Neural cell (in vitro differentiated cells): ENCODE data around the gene SH2D3A. TPM values are rescaled to one million over a fixed set of nuclear protein-coding genes. Genes with fewer than 3 reads are reported as not detected.
"Not testable (repeated sequence)": the region's sequence is repeated elsewhere in the genome, so short reads cannot be mapped to it uniquely, and the experiment has no call there.

Experiments used
- H2AFZ ChIP-seq: fragments of 200-600, 300-800 bp; sonication (generic), shearing (Covaris generic); 2 replicates; pipeline ENCODE4 v1.6.0; 2014; ENCODE audit warnings: low read depth, mild to moderate bottlenecking, antibody characterized with exemption, low read length, moderate library complexity
- H3F3A ChIP-seq: fragments of 200-600 bp; shearing (Covaris generic); 2 replicates; pipeline ENCODE4 v1.6.1; 2016; ENCODE audit warnings: mild to moderate bottlenecking, moderate library complexity, mixed read lengths, antibody characterized with exemption, low read length; ENCODE audit not compliant: insufficient read depth, poor library complexity, severe bottlenecking
- H3K27ac ChIP-seq: fragments of 200-600, 300-800 bp; sonication (generic), shearing (Covaris generic); 2 replicates; pipeline ENCODE4 v1.5.1; 2014; ENCODE audit warnings: mild to moderate bottlenecking, low read length, moderate library complexity
- H3K27me3 ChIP-seq: fragments of 300-800, 200-600 bp; sonication (generic), shearing (Covaris generic); 2 replicates; pipeline ENCODE4 v1.6.0; 2014; ENCODE audit warnings: mild to moderate bottlenecking, low read depth, low read length, moderate library complexity; ENCODE audit not compliant: insufficient read depth
- H3K36me3 ChIP-seq: fragments of 300-800, 200-600 bp; sonication (generic), shearing (Covaris generic); 2 replicates; pipeline ENCODE4 v1.5.1; 2014; ENCODE audit warnings: mild to moderate bottlenecking, antibody characterized with exemption, low read length, moderate library complexity; ENCODE audit not compliant: insufficient read depth
- H3K4me2 ChIP-seq: fragments of 300-800, 200-600 bp; sonication (generic), shearing (Covaris generic); 2 replicates; pipeline ENCODE4 v1.6.0; 2014; ENCODE audit warnings: mild to moderate bottlenecking, low read length
- H3K4me3 ChIP-seq: fragments of 300-800, 200-600 bp; sonication (generic), shearing (Covaris generic); 2 replicates; pipeline ENCODE4 v1.5.1; 2014; ENCODE audit warnings: mild to moderate bottlenecking, low read length, moderate library complexity
- H3K79me2 ChIP-seq: fragments of 200-600 bp; shearing (Covaris generic); replicated peaks from 2 replicates; pipeline ENCODE4 v1.6.0; 2014; ENCODE audit warnings: mild to moderate bottlenecking, low read length, moderate library complexity; ENCODE audit not compliant: insufficient read depth
- H3K9ac ChIP-seq: fragments of 300-800, 200-600 bp; sonication (generic), shearing (Covaris generic); 2 replicates; pipeline ENCODE4 v1.6.1; 2016; ENCODE audit warnings: mild to moderate bottlenecking, low read length, mixed read lengths
- H3K9me2 ChIP-seq: fragments of 200-600 bp; shearing (Covaris generic); 2 replicates; pipeline ENCODE4 v1.6.1; 2016; ENCODE audit warnings: mild to moderate bottlenecking, low read length, mixed read lengths; ENCODE audit not compliant: insufficient read depth
- H3K9me3 ChIP-seq: fragments of 200-600, 300-800 bp; sonication (generic), shearing (Covaris generic); 2 replicates; pipeline ENCODE4 v1.6.1; 2016; ENCODE audit warnings: mild to moderate bottlenecking, mixed run types, low read length, moderate library complexity, mixed read lengths
- H4K20me1 ChIP-seq: fragments of 200-600 bp; shearing (Covaris generic); 2 replicates; pipeline ENCODE4 v1.6.1; 2016; ENCODE audit warnings: mild to moderate bottlenecking, mixed run types; ENCODE audit not compliant: insufficient read depth
- EP300 ChIP-seq: fragments of 450-650 bp; conservative IDR thresholded peaks from 2 replicates; pipeline ENCODE4 v1.6.1; 2014; ENCODE audit warnings: antibody characterized with exemption, mild to moderate bottlenecking, moderate library complexity; ENCODE audit not compliant: poor library complexity, severe bottlenecking
- EZH2 ChIP-seq: fragments of 200-600, 300-800 bp; shearing (Covaris generic), sonication (generic); IDR thresholded peaks from 2 replicates; pipeline ENCODE4 v1.6.1; 2014; ENCODE audit warnings: antibody characterized with exemption, low read length, borderline replicate concordance, mild to moderate bottlenecking; ENCODE audit not compliant: insufficient read depth, poor library complexity, severe bottlenecking
- MXI1 ChIP-seq: fragments of 450-650 bp; conservative IDR thresholded peaks from 2 replicates; pipeline ENCODE4 v1.6.1; 2014; ENCODE audit warnings: antibody characterized with exemption, mild to moderate bottlenecking; ENCODE audit not compliant: poor library complexity, severe bottlenecking
- POLR2AphosphoS5 ChIP-seq: IDR thresholded peaks from 2 replicates; pipeline ENCODE4 v1.6.1; 2012
- RAD21 ChIP-seq: fragments of 450-650 bp; conservative IDR thresholded peaks from 2 replicates; pipeline ENCODE4 v1.6.1; 2014; ENCODE audit warnings: antibody characterized with exemption, mild to moderate bottlenecking, moderate library complexity
- SMC3 ChIP-seq: fragments of 450-650 bp; conservative IDR thresholded peaks from 2 replicates; pipeline ENCODE4 v1.6.1; 2014; ENCODE audit warnings: antibody characterized with exemption, mild to moderate bottlenecking, moderate library complexity; ENCODE audit not compliant: poor library complexity
- TAF1 ChIP-seq: IDR thresholded peaks from 2 replicates; pipeline ENCODE4 v1.6.1; 2012; ENCODE audit warnings: low read depth
- polyA plus RNA-seq: library from polyadenylated mRNA; depleted of rRNA; stranded (reverse); fragments of >200 nt; gene quantifications from 2 replicates; pipeline ENCODE4 v1.2.3, GENCODE V29; 2014
- TF ChIP-seq, protein P1 (sequence below): fragments of 450-650 bp; IDR thresholded peaks from 2 replicates; pipeline ENCODE4 v1.5.1; 2014; ENCODE audit warnings: antibody characterized with exemption, mild to moderate bottlenecking, moderate library complexity; ENCODE audit not compliant: poor library complexity, severe bottlenecking
- TF ChIP-seq, protein P2 (sequence below): IDR thresholded peaks from 2 replicates; pipeline ENCODE4 v1.6.1; 2012; ENCODE audit warnings: borderline replicate concordance

Gene SH2D3A
- polyA plus RNA-seq, 1 donor from 2014 or later, result 3.6 TPM

DNA sequence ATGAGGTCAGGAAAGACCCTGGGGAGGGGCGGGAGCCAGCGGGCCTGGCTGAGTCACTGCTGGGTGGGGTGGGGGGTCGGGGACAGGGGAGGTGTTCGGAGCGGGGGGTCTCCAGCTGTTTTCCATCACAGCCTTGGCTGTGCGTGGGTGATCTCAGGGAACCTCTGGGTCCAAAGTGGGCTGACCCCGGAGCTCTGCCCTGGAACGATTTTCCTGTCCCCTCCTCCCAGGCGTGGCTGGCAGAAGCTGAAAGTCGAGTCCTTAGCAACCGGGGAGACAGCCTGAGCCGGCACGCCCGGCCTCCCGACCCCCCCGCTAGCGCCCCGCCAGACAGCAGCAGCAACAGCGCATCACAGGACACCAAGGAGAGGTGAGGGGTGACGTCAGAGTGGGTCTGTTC, 17.2 kb downstream of the SH2D3A start:
- no peak overlapping the region for H3K4me3 ChIP-seq
- no peaks in the 10 kb centered on the region for H3K36me3 ChIP-seq
- H3K9ac ChIP-seq, result no peak overlapping the region
- no peak overlapping the region for H3K27ac ChIP-seq
- no peaks in the 10 kb centered on the region for H3F3A ChIP-seq
- H3K4me2 ChIP-seq, result no peak overlapping the region
- no peak overlapping the region for H2AFZ ChIP-seq
- H3K9me2 ChIP-seq, result no peaks in the 10 kb centered on the region
- no peaks in the 10 kb centered on the region for H3K79me2 ChIP-seq
- H4K20me1 ChIP-seq, result no peaks in the 10 kb centered on the region
- TF ChIP-seq SMC3, result no peak
- TF ChIP-seq EP300, result no peak
- TF ChIP-seq, protein P1, sequence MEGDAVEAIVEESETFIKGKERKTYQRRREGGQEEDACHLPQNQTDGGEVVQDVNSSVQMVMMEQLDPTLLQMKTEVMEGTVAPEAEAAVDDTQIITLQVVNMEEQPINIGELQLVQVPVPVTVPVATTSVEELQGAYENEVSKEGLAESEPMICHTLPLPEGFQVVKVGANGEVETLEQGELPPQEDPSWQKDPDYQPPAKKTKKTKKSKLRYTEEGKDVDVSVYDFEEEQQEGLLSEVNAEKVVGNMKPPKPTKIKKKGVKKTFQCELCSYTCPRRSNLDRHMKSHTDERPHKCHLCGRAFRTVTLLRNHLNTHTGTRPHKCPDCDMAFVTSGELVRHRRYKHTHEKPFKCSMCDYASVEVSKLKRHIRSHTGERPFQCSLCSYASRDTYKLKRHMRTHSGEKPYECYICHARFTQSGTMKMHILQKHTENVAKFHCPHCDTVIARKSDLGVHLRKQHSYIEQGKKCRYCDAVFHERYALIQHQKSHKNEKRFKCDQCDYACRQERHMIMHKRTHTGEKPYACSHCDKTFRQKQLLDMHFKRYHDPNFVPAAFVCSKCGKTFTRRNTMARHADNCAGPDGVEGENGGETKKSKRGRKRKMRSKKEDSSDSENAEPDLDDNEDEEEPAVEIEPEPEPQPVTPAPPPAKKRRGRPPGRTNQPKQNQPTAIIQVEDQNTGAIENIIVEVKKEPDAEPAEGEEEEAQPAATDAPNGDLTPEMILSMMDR, result no peak
- TF ChIP-seq, protein P2, sequence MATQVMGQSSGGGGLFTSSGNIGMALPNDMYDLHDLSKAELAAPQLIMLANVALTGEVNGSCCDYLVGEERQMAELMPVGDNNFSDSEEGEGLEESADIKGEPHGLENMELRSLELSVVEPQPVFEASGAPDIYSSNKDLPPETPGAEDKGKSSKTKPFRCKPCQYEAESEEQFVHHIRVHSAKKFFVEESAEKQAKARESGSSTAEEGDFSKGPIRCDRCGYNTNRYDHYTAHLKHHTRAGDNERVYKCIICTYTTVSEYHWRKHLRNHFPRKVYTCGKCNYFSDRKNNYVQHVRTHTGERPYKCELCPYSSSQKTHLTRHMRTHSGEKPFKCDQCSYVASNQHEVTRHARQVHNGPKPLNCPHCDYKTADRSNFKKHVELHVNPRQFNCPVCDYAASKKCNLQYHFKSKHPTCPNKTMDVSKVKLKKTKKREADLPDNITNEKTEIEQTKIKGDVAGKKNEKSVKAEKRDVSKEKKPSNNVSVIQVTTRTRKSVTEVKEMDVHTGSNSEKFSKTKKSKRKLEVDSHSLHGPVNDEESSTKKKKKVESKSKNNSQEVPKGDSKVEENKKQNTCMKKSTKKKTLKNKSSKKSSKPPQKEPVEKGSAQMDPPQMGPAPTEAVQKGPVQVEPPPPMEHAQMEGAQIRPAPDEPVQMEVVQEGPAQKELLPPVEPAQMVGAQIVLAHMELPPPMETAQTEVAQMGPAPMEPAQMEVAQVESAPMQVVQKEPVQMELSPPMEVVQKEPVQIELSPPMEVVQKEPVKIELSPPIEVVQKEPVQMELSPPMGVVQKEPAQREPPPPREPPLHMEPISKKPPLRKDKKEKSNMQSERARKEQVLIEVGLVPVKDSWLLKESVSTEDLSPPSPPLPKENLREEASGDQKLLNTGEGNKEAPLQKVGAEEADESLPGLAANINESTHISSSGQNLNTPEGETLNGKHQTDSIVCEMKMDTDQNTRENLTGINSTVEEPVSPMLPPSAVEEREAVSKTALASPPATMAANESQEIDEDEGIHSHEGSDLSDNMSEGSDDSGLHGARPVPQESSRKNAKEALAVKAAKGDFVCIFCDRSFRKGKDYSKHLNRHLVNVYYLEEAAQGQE, result no peak
- TF ChIP-seq MXI1, result no peak
- TF ChIP-seq POLR2AphosphoS5, result no peak
- no peak for TF ChIP-seq RAD21
- no peak for TF ChIP-seq EZH2
- TF ChIP-seq TAF1, result no peak
- H3K9me3 ChIP-seq, result no peaks in the 10 kb centered on the region
- H3K27me3 ChIP-seq, result peaks cover 8% of the 10 kb centered on the region

DNA sequence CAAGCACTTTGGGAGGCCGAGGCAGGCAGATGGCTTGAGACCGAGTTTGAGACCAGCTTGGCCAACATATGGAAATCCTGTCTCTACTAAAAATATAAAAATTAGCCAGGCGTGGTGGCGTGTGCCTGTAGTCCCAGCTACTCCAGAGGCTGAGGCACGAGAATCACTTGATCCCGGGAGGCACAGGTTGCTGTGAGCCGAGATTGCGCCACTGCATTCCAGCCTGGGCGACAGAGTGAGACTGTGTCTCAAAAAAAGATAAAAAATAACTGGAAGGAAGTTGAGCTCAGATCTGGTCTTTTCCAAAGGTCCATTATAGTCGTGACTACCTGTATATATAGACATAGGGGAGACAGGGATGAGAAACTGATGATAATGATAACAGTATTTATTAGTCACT, 18.7 kb downstream of the SH2D3A start:
- H3K79me2 ChIP-seq, H3K36me3 ChIP-seq, H3K27me3 ChIP-seq, H3K4me2 ChIP-seq, H3K9ac ChIP-seq, H2AFZ ChIP-seq, H4K20me1 ChIP-seq, H3K27ac ChIP-seq, H3F3A ChIP-seq, H3K4me3 ChIP-seq, H3K9me2 ChIP-seq, H3K9me3 ChIP-seq: not testable (repeated sequence)

DNA sequence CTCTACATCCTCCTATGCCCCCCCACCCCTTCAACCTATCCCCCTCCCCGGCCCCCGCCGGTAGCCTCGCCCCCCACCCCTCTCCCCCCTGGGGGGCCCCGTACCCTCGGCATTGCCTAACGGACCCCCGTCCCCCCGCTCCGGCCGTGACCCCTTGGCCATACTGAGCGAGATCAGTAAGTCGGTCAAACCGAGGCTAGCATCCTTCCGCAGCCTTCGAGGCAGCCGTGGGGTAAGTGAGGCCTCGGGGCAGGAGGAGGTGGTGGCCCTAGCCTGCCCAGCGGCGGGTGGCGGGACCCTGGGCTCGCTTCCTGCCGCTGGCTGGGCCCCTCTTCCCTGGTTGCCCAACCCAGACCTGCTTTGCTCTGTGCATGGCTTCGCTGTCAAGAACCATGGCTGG, 21.3 kb downstream of the SH2D3A start:
- no peaks in the 10 kb centered on the region for H3K36me3 ChIP-seq
- H3K9me2 ChIP-seq, result no peaks in the 10 kb centered on the region
- H3K4me2 ChIP-seq, result no peak overlapping the region
- no peak for TF ChIP-seq TAF1
- no peak for TF ChIP-seq POLR2AphosphoS5
- TF ChIP-seq, protein P1, result no peak
- TF ChIP-seq EP300, result no peak
- no peak for TF ChIP-seq SMC3
- no peak for TF ChIP-seq MXI1
- no peak for TF ChIP-seq EZH2
- no peak for TF ChIP-seq RAD21
- TF ChIP-seq, protein P2, result no peak
- no peaks in the 10 kb centered on the region for H3F3A ChIP-seq
- H3K27ac ChIP-seq, result no peak overlapping the region
- no peak overlapping the region for H3K9ac ChIP-seq
- no peaks in the 10 kb centered on the region for H4K20me1 ChIP-seq
- H3K27me3 ChIP-seq, result no peaks in the 10 kb centered on the region
- H2AFZ ChIP-seq, result no peak overlapping the region
- no peaks in the 10 kb centered on the region for H3K79me2 ChIP-seq
- no peak overlapping the region for H3K4me3 ChIP-seq
- no peaks in the 10 kb centered on the region for H3K9me3 ChIP-seq
